Measurements from ENCODE around the gene NME4.
A peak's percentile ranks its signal among the peaks of the same experiment; 100 is the strongest.
"Not testable (repeated sequence)": the region's sequence is repeated elsewhere in the genome, so short reads cannot be mapped to it uniquely, and the experiment has no call there.

The NME4 gene

DNA sequence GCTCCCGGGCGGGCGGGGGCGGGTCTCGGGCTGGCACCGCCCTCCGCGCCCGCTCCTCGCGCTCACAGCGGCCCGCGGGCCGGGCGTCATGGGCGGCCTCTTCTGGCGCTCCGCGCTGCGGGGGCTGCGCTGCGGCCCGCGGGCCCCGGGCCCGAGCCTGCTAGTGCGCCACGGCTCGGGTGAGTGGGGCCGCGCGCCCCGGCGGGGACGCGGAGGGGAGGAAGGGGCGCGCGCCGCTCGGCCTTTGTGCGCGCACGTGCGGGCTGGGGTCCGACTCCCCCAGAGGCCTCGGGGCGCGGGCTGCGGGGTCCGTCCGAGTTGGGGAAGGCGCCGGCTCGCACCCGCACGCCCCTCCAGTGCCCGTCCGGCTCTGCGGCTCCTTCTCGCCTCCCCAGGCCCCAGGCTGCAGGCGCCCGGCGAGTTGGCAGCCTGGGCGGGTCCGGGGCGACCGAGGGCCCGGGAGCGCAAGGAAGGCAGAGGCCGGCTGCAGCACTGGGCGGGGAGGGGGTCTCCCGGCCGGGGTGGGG, at the start of gene NME4:
Gene NME4, plus strand, starts transcription at position 65 of the 527 bp plus-strand sequence. Its CDS starts 24 bp downstream, at position 89.
- H3K4me1 ChIP-seq (ENCODE audit: low read length) = peaks cover 33% of the 10 kb centered on the region
- peaks cover 23% of the 10 kb centered on the region for H3K79me2 ChIP-seq (ENCODE audit: low read length)
- H3K36me3 ChIP-seq (replicated peaks; ENCODE audit: low read depth, low read length) = peaks cover 6% of the 10 kb centered on the region
- TF ChIP-seq, protein P1, sequence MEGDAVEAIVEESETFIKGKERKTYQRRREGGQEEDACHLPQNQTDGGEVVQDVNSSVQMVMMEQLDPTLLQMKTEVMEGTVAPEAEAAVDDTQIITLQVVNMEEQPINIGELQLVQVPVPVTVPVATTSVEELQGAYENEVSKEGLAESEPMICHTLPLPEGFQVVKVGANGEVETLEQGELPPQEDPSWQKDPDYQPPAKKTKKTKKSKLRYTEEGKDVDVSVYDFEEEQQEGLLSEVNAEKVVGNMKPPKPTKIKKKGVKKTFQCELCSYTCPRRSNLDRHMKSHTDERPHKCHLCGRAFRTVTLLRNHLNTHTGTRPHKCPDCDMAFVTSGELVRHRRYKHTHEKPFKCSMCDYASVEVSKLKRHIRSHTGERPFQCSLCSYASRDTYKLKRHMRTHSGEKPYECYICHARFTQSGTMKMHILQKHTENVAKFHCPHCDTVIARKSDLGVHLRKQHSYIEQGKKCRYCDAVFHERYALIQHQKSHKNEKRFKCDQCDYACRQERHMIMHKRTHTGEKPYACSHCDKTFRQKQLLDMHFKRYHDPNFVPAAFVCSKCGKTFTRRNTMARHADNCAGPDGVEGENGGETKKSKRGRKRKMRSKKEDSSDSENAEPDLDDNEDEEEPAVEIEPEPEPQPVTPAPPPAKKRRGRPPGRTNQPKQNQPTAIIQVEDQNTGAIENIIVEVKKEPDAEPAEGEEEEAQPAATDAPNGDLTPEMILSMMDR (IDR thresholded peaks at IDR 0.05; ENCODE audit: low read depth, low read length) = no peak
- no peak for TF ChIP-seq EZH2phosphoT487 (IDR thresholded peaks at IDR 0.05; ENCODE audit: low read depth)
- H3K4me3 ChIP-seq (ENCODE audit: low read length) = peak within 1 kb of the TSS; percentile 85
- peak within 1 kb of the TSS; percentile 83 for H3K9ac ChIP-seq (ENCODE audit: low read length)
- H4K20me1 ChIP-seq (ENCODE audit: insufficient read depth, low read length) = peaks cover 4% of the 10 kb centered on the region; the same call in 1 of the 2 replicates
- H3K9me3 ChIP-seq (ENCODE audit: insufficient read depth, low read length) = no peaks in the 10 kb centered on the region
- peak within 1 kb of the TSS; percentile 92 for H3K4me2 ChIP-seq (ENCODE audit: low read length)
- peak within 1 kb of the TSS; percentile 84 for H2AFZ ChIP-seq (ENCODE audit: low read depth, low read length)
- H3K27ac ChIP-seq (ENCODE audit: low read length) = peak within 1 kb of the TSS; percentile 61
- no peaks in the 10 kb centered on the region for H3K27me3 ChIP-seq (ENCODE audit: low read depth, low read length)

DNA sequence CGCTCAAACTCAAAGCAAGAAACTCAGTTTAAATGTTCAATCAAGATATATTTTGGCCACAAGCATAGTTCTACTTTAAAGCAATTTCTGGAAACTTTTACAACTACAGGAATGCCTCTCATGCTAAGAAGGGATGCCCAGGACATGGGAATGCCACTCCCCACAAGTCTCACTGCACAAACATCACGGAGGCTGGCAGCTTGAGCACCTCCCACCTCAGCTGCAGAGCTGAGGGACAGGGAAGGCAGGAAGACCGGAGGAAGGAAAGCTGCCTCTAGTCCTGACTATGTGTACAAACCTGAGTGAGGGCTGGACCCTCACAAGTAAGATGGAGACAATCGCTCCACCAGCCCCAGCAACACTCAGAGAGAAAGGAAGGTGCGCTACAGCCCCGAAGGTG, 49.8 kb upstream of the NME4 start:
- H4K20me1 ChIP-seq (ENCODE audit: insufficient read depth, low read length) = peaks cover 31% of the 10 kb centered on the region
- no peaks in the 10 kb centered on the region for H3K27me3 ChIP-seq (ENCODE audit: low read depth, low read length)
- H3K79me2 ChIP-seq (ENCODE audit: low read length) = peaks cover 89% of the 10 kb centered on the region
- no peak overlapping the region for H3K4me2 ChIP-seq (ENCODE audit: low read length)
- H3K4me1 ChIP-seq (ENCODE audit: low read length) = peaks cover 2% of the 10 kb centered on the region; the same call in 1 of the 2 replicates
- H3K4me3 ChIP-seq (ENCODE audit: low read length) = no peak overlapping the region
- H3K36me3 ChIP-seq (replicated peaks; ENCODE audit: low read depth, low read length) = peaks cover 12% of the 10 kb centered on the region
- no peaks in the 10 kb centered on the region for H3K9me3 ChIP-seq (ENCODE audit: insufficient read depth, low read length)
- H3K9ac ChIP-seq (ENCODE audit: low read length) = no peak overlapping the region
- TF ChIP-seq, protein P1 (IDR thresholded peaks at IDR 0.05; ENCODE audit: low read depth, low read length) = no peak
- TF ChIP-seq EZH2phosphoT487 (IDR thresholded peaks at IDR 0.05; ENCODE audit: low read depth) = no peak
- H3K27ac ChIP-seq (ENCODE audit: low read length) = no peak overlapping the region
- H2AFZ ChIP-seq (ENCODE audit: low read depth, low read length) = no peak overlapping the region

DNA sequence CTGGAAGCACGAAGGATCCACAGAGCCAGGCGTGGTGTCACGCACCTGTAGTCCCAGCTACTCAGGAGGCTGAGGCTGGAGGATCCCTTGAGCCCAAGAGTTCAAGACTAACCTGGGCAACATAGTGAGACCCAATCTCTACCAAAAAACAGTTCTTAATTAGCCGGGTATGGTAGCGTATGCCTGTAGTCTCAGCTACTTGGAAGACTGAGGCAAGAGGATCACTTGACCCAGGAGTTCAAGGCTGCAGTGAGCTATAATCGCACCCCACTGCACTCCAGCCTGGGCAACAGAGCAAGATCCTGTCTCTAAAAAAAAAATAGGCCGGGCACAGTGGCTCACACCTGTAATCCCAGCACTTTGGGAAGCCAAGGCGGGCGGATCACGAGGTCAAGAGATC, 48.5 kb upstream of the NME4 start:
- peaks cover 76% of the 10 kb centered on the region for H3K79me2 ChIP-seq (ENCODE audit: low read length)
- H3K36me3 ChIP-seq (replicated peaks; ENCODE audit: low read depth, low read length); H3K4me2 ChIP-seq (ENCODE audit: low read length); H3K27me3 ChIP-seq (ENCODE audit: low read depth, low read length); H3K27ac ChIP-seq (ENCODE audit: low read length); H3K9ac ChIP-seq (ENCODE audit: low read length); H3K4me3 ChIP-seq (ENCODE audit: low read length); H2AFZ ChIP-seq (ENCODE audit: low read depth, low read length); H3K9me3 ChIP-seq (ENCODE audit: insufficient read depth, low read length); H3K4me1 ChIP-seq (ENCODE audit: low read length): not testable (repeated sequence)
- H4K20me1 ChIP-seq (ENCODE audit: insufficient read depth, low read length) = peaks cover 21% of the 10 kb centered on the region

DNA sequence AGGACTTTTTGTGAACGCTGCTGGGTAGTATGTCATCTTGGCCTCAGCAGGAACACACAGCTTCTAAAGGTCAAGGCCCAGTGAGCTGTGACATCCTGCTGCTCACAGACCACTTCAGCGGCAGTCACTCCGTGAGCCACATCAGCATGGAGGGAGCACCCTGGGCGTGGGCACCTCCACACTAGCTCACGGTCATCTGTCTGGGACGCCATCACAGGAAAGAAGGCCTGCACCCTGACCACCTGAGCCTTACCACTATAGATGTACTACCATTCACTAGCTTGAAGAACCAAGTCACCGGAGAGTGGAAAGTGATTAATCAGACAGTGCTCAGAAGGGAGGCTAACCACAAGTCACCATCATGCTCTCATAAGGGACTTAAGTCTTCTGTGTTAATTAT, 47.8 kb upstream of the NME4 start:
- TF ChIP-seq, protein P1 (IDR thresholded peaks at IDR 0.05; ENCODE audit: low read depth, low read length) = no peak
- TF ChIP-seq EZH2phosphoT487 (IDR thresholded peaks at IDR 0.05; ENCODE audit: low read depth) = no peak
- no peaks in the 10 kb centered on the region for H3K9me3 ChIP-seq (ENCODE audit: insufficient read depth, low read length)
- no peak overlapping the region for H3K4me3 ChIP-seq (ENCODE audit: low read length)
- peaks cover 5% of the 10 kb centered on the region for H3K4me1 ChIP-seq (ENCODE audit: low read length)
- H3K9ac ChIP-seq (ENCODE audit: low read length) = no peak overlapping the region
- peaks cover 73% of the 10 kb centered on the region for H3K79me2 ChIP-seq (ENCODE audit: low read length)
- peaks cover 21% of the 10 kb centered on the region for H4K20me1 ChIP-seq (ENCODE audit: insufficient read depth, low read length)
- H3K36me3 ChIP-seq (replicated peaks; ENCODE audit: low read depth, low read length) = peaks cover 8% of the 10 kb centered on the region
- H3K27me3 ChIP-seq (ENCODE audit: low read depth, low read length) = no peaks in the 10 kb centered on the region
- no peak overlapping the region for H3K4me2 ChIP-seq (ENCODE audit: low read length)
- no peak overlapping the region for H3K27ac ChIP-seq (ENCODE audit: low read length)
- no peak overlapping the region for H2AFZ ChIP-seq (ENCODE audit: low read depth, low read length)
